ENCODE results near the gene MRGPRX1. TPM values are rescaled to one million over a fixed set of nuclear protein-coding genes. Genes with fewer than 3 reads are reported as not detected.

The MRGPRX1 gene
- not detected for total RNA-seq

DNA sequence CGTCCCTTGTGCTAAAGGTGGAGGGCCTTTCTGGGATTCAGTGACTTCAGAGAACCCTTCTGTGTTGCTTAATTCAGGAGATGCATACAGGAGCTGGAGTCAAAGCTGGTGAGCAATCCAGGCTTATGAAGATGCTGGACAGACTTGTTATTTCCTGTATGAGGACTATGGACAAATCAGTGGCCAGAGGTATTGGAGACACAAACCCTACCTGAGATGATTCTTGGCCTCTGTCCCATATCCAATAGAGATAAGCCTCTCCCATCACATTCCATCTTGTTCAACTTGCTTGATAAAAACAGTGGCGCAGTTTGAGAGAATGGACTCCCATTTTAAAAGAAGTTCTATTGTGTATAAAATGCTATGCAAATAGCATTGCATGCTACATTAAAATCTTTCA is at the start of gene MRGPRX1:
Gene MRGPRX1 (minus strand): TSS at position 101 of the 400 bp plus-strand sequence. CDS start 4,630 bp downstream, outside the sequence.
- DNase-seq (no peak), ATAC-seq (replicated peaks in 1 of 2) (no peak)
- Mint-ChIP-seq H3K27ac (no peak within 1 kb of the TSS), H3K9me3 (no peaks in the 10 kb centered on the region), H3K4me3 (no peak within 1 kb of the TSS), H3K27me3 (ENCODE audit: low read depth) (peaks cover 6% of the 10 kb centered on the region), H3K36me3 (ENCODE audit: insufficient read depth in 2 of 2) (no peaks in the 10 kb centered on the region), H3K4me1 (ENCODE audit: low read depth) (no peaks in the 10 kb centered on the region)

- ATAC-seq (replicated peaks in 1 of 2) (no peak), DNase-seq (no peak)
- no peaks in the 10 kb centered on the region for H3K4me1 Mint-ChIP-seq (ENCODE audit: low read depth)
- H3K27ac Mint-ChIP-seq = no peak overlapping the region
- H3K27me3 Mint-ChIP-seq (ENCODE audit: low read depth) = peaks cover 5% of the 10 kb centered on the region
- no peaks in the 10 kb centered on the region for H3K36me3 Mint-ChIP-seq (ENCODE audit: insufficient read depth in 2 of 2)
- no peak overlapping the region for H3K4me3 Mint-ChIP-seq
- H3K9me3 Mint-ChIP-seq = peaks cover 0 to 4% of the 10 kb centered on the region in 2 donors
These were observed 48.4 kb upstream of the MRGPRX1 start for GRCh38 chr11:18987454-18988231.

- Mint-ChIP-seq H3K4me1 (ENCODE audit: low read depth) (no peaks in the 10 kb centered on the region), H3K27me3 (ENCODE audit: low read depth) (peaks cover 8% of the 10 kb centered on the region), H3K27ac (no peak overlapping the region), H3K9me3 (peaks cover 0 to 4% of the 10 kb centered on the region in 2 donors), H3K36me3 (ENCODE audit: insufficient read depth in 2 of 2) (no peaks in the 10 kb centered on the region), H3K4me3 (no peak overlapping the region)
- DNase-seq = no peak
- no peak for ATAC-seq (replicated peaks in 1 of 2)
These were observed 47.5 kb upstream of the MRGPRX1 start for GRCh38 chr11:18986744-18987143.

DNA sequence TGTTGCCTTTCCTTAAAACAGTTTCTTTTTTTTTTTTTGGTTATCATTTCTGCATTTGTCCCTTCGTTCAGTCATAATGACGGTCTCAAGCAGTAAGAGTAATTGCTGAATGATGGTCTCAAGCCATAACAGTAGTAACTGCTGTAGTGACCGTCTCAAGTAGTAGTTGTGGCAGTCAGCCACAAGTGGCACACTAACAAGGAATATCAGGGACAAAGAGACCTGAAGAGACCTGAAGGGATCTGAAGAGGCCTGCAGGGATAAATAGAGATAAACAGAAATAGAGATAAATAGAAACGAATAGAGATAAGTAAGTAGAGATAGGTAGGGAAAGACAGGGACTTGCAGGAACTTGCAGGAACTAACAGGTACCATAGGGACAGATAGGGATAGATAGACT is 42.7 kb upstream of the MRGPRX1 start:
- no peaks in the 10 kb centered on the region for H3K4me1 Mint-ChIP-seq (ENCODE audit: low read depth)
- ATAC-seq (replicated peaks in 1 of 2) = no peak
- peaks cover 17% of the 10 kb centered on the region for H3K27me3 Mint-ChIP-seq (ENCODE audit: low read depth)
- no peaks in the 10 kb centered on the region for H3K36me3 Mint-ChIP-seq (ENCODE audit: insufficient read depth in 2 of 2)
- H3K27ac Mint-ChIP-seq = no peak overlapping the region
- no peak overlapping the region for H3K4me3 Mint-ChIP-seq
- peaks cover 0 to 2% of the 10 kb centered on the region in 2 donors for H3K9me3 Mint-ChIP-seq
- no peak for DNase-seq

GRCh38 chr11:18974192-18974591 is 35.0 kb upstream of the MRGPRX1 start:
- Mint-ChIP-seq H3K27ac (no peak overlapping the region), H3K4me1 (ENCODE audit: low read depth) (no peaks in the 10 kb centered on the region), H3K27me3 (ENCODE audit: low read depth) (peaks cover 6% of the 10 kb centered on the region), H3K4me3 (no peak overlapping the region), H3K36me3 (ENCODE audit: insufficient read depth in 2 of 2) (no peaks in the 10 kb centered on the region), H3K9me3 (no peaks in the 10 kb centered on the region)
- no peak for ATAC-seq (replicated peaks in 1 of 2)
- no peak for DNase-seq

GRCh38 chr11:18972336-18972735 is 33.1 kb upstream of the MRGPRX1 start:
- no peak for ATAC-seq (replicated peaks in 1 of 2)
- Mint-ChIP-seq H3K4me3 (no peak overlapping the region), H3K27ac (no peak overlapping the region), H3K4me1 (ENCODE audit: low read depth) (no peaks in the 10 kb centered on the region), H3K27me3 (ENCODE audit: low read depth) (peaks cover 6% of the 10 kb centered on the region), H3K36me3 (ENCODE audit: insufficient read depth in 2 of 2) (no peaks in the 10 kb centered on the region), H3K9me3 (no peaks in the 10 kb centered on the region)
- no peak for DNase-seq

DNA sequence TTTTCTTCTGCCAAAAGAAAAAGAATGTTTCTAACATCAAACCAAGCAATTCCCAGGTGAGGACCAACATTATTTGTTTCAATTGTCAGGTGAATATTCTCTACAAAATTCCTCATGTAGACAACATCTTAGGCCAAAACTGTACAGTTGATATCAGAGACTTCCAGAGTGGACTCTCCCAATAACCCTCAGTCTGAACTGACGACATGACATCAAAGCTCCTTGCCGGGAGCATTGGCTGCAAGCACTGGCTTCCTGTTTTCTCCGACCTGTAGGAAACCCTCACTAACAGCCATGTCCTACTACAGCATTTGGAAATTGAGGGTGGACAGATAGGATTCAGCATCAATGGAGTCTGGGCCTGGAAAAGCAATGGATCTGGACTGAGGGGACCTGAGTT is 30.5 kb upstream of the MRGPRX1 start:
- Mint-ChIP-seq H3K4me3 (no peak overlapping the region), H3K4me1 (ENCODE audit: low read depth) (no peaks in the 10 kb centered on the region), H3K27me3 (ENCODE audit: low read depth) (peaks cover 6% of the 10 kb centered on the region), H3K36me3 (ENCODE audit: insufficient read depth in 2 of 2) (no peaks in the 10 kb centered on the region), H3K9me3 (no peaks in the 10 kb centered on the region), H3K27ac (no peak overlapping the region)
- DNase-seq = no peak
- ATAC-seq (replicated peaks in 1 of 2) = no peak

GRCh38 chr11:18958221-18958910 is 19.2 kb upstream of the MRGPRX1 start:
- Mint-ChIP-seq H3K27ac (no peak overlapping the region), H3K36me3 (ENCODE audit: insufficient read depth in 2 of 2) (no peaks in the 10 kb centered on the region), H3K4me3 (no peak overlapping the region), H3K9me3 (no peaks in the 10 kb centered on the region), H3K27me3 (ENCODE audit: low read depth) (peaks cover 8% of the 10 kb centered on the region), H3K4me1 (ENCODE audit: low read depth) (no peaks in the 10 kb centered on the region)
- DNase-seq (no peak), ATAC-seq (replicated peaks in 1 of 2) (no peak)

GRCh38 chr11:18956630-18957029 is 17.4 kb upstream of the MRGPRX1 start:
- no peak overlapping the region for H3K27ac Mint-ChIP-seq
- ATAC-seq (replicated peaks in 1 of 2) (no peak), DNase-seq (no peak)
- H3K4me1 Mint-ChIP-seq (ENCODE audit: low read depth) = no peaks in the 10 kb centered on the region
- H3K27me3 Mint-ChIP-seq (ENCODE audit: low read depth) = peaks cover 8% of the 10 kb centered on the region
- no peaks in the 10 kb centered on the region for H3K36me3 Mint-ChIP-seq (ENCODE audit: insufficient read depth in 2 of 2)
- H3K4me3 Mint-ChIP-seq = no peak overlapping the region
- no peaks in the 10 kb centered on the region for H3K9me3 Mint-ChIP-seq

DNA sequence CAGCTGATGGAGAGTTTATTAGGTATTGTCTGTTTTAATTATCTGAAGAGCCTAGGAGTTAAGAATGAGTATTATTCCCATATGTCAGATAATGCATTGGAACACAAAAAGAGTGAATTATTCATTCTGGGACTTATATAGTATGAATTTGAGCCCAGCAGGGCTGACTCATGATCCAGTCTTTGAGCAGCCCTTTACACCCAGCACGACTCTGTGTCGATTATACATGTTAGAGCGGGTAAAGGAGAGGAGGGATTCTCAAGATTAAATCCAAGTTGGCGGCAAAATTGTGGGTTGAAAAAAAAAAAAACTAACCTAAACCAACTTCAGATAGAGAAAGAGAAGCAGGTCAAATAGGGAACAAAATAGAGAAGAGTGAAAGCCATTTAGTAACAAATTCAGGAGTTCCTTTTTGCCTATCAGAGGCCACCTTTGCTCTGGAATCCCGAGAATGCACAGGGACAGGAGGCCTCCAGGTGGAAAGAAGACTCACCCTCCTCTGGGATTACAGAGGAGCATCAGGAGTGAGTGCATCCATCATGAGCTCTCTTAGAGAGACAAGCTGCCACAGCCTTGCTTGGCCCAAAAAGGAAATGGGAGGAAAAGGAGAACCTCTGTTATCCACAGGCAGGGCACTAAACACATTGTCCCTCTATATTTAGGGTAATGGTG is 3.1 kb downstream of the MRGPRX1 start:
- Mint-ChIP-seq H3K27me3 (ENCODE audit: low read depth) (peaks cover 10% of the 10 kb centered on the region), H3K4me1 (ENCODE audit: low read depth) (no peaks in the 10 kb centered on the region), H3K36me3 (ENCODE audit: insufficient read depth in 2 of 2) (no peaks in the 10 kb centered on the region), H3K27ac (no peak overlapping the region), H3K4me3 (no peak overlapping the region), H3K9me3 (no peaks in the 10 kb centered on the region)
- ATAC-seq (replicated peaks in 1 of 2) (no peak), DNase-seq (no peak)

DNA sequence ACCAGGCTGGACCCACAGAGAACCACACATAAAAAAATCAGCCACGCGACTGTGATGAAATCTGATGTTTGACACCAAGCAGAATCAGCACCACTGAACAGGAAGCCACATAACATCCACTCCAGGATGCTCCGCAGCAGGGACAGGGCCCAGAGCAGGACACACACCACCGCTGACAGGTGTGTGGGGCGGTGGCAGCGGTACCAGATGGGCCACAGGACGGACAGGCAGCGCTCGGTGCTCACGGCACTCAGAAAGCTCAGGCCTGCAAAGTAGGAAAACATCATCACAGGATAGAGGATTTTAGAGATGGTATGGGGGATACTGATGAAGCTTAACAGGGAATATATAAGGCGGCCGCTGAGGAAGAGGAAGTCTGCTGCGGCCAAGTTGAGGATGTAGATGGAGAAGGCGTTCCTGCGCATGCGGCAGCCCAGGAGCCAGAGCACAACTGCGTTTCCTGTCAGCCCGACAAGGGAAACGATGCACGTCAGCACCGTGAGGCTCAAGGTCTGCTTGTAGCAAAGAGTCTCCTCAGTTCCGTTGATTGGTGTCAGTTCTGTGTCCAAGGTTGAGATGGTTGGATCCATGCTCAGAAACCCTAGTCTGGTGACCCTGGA is 4.9 kb downstream of the MRGPRX1 start:
- no peak for ATAC-seq (replicated peaks in 1 of 2)
- Mint-ChIP-seq H3K4me1 (ENCODE audit: low read depth) (no peaks in the 10 kb centered on the region), H3K9me3 (no peaks in the 10 kb centered on the region), H3K36me3 (ENCODE audit: insufficient read depth in 2 of 2) (no peaks in the 10 kb centered on the region), H3K4me3 (no peak overlapping the region), H3K27me3 (ENCODE audit: low read depth) (peaks cover 11% of the 10 kb centered on the region), H3K27ac (no peak overlapping the region)
- no peak for DNase-seq

DNA sequence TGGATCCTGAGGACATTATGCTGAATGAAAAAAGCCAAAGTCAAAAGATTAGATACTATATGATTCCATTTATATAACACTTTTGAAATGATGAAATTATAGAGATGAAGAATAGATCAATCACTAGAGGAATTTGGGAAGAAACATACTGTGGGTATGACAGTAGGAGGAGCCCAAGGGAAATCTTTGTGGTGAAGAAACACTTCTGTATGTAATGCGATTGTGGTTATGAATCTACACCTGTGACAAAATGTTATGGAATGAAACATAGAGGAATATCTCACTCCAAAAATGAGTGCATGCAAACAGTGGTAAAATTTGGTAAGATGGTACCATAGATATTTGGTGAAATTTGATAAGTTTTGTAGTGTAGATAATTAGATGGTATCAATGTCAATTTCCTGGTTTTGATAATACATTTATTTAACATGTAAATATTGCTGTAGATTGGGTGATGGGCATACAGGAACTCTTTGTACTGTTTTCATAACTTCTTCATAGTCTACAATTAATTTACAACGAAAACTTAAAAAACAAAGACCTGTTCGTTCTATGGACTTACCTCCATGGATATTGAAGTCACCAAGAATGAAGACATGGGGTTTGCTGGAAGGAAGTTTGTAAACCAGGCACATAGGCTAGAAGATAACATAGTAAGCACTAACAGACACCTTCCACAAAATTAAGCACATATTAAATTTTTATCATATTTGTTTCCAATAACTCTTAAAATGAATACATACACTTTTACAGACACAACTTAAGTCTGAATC is 11.5 kb downstream of the MRGPRX1 start:
- no peak for DNase-seq
- Mint-ChIP-seq H3K27ac (no peak overlapping the region), H3K4me1 (ENCODE audit: low read depth) (no peaks in the 10 kb centered on the region), H3K4me3 (no peak overlapping the region), H3K27me3 (ENCODE audit: low read depth) (peaks cover 11% of the 10 kb centered on the region), H3K36me3 (ENCODE audit: insufficient read depth in 2 of 2) (no peaks in the 10 kb centered on the region), H3K9me3 (peaks cover 4 to 8% of the 10 kb centered on the region in 2 donors)
- ATAC-seq (replicated peaks in 1 of 2) = no peak
